Measurements from ENCODE around the gene CTIF.
"Not testable (repeated sequence)": the region's sequence is repeated elsewhere in the genome, so short reads cannot be mapped to it uniquely, and the experiment has no call there.

Gene CTIF

DNA sequence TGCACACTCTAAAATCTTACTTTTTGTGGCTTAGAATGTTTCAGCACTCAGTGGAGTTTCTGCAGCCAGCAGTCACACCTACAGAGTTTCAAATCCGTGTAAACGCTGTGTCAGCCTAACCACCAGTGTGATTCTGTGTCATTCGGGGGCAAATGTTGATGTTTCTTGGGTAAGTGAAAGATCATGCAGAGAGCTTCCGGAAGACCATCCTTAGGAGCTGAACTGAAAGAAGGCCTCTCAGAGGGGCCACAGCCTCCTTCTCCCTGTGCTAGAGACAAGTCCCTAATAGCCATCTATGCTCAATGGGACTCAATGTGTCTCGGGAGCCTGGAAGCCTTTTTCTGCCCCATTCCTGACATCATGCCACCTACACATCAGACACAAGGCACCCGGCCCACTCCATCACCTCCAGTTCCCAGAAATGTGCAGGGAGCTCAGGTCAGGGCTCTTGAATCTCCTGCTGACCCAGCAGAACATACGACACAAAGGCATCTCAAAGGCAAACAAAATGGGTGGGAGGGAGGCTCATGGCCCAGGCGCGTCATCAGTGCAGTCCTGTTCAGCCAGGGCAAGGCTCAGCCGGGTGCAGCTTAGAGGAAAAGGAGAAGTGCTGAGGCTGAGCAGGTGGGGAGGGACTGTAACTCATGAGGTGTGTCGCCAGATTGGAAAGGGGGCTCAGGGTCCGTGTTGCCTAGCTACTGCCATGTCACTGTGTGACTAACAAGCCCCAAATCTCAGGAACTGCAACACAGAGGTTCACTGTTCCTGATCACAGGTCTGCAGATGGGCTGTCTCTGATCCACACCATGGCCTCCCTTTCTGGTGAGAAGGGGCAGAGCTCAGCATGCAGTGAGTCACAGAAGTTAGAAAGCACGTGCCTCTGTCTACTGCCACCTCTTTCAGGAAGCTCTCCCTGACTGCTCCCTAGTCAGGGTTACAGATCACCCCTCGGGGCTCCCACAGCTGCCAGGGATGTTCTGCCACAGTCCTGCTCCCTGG is 329.9 kb downstream of the CTIF start:
- DNase-seq (ENCODE audit: low read depth) = no peak

DNA sequence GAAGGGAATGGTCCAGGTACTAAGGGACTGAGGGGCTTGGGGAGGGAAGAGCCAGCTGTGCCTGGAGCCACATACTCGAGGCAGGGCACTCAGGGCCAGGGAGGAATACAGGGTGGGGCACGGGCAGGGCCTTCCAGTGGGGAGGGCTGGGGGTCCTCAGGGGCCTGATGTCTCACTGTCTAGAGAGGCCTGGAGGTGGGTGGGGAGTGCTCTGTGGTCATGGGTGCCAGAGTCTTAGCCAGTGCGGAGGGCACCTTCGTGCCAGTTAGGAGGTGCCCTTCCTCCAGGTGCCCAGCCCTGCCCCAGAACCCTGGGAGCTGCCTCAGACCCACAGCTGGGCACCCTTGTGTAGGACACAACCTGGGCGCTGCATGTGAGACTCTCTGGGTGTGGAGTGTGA is 330.8 kb downstream of the CTIF start:
- DNase-seq (ENCODE audit: low read depth) = no peak

DNA sequence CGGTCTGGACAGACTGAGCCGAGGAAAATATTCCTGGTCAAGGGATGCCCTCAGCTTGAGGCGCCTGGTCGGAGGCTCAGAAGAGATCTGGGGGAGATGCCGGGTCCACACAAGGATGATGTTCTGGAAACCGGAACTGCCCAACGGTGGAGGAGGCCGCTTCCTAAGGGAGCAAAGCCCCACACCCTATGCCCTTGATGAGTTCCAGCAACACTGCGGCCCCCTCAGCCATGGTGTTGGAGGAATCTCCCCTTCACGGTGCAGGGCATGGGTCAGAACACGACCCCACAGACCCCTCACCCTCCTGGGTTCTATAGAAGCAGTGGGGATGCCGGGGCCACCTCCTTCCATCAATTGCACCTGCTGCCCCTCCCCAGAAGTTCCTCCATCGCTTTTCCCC is 332.1 kb downstream of the CTIF start:
- not testable (repeated sequence) for DNase-seq (ENCODE audit: low read depth)

DNA sequence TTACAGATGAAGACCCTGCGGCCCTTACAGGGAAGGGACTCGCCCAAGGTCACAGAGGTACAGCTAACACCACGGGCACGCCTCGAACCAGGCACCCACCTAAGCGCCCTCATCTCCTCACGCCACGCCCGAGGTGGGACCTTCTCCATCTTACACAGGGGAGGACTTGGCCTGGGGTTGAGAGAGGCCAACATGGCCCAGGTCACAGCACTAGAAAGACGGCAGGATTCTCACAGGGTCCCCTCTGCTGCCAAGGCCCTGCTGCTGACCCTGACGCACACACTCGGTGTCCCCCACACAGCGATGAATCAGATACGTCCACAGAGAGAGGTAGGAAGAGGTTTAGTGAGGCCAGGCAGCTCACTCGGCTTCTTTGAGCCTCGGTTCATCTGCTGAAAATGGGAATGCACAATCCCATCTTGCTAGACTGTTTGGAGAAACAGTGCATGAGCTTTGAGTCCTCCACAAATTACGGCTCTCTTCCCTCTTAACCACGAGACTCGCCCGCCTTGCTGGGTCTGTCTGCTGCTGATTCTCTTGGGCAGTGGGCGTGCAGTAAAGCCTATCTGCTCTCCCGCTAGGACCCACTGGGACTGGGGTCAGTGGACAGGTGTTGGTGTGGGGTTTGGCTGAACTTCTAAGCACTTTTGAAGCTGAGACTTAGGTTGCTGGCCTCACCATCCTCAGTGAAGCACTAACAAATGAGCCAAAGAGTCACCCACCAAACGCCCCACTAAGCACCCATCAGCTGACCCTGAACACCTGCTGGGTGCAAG is 332.7 kb downstream of the CTIF start:
- no peak for DNase-seq (ENCODE audit: low read depth)

DNA sequence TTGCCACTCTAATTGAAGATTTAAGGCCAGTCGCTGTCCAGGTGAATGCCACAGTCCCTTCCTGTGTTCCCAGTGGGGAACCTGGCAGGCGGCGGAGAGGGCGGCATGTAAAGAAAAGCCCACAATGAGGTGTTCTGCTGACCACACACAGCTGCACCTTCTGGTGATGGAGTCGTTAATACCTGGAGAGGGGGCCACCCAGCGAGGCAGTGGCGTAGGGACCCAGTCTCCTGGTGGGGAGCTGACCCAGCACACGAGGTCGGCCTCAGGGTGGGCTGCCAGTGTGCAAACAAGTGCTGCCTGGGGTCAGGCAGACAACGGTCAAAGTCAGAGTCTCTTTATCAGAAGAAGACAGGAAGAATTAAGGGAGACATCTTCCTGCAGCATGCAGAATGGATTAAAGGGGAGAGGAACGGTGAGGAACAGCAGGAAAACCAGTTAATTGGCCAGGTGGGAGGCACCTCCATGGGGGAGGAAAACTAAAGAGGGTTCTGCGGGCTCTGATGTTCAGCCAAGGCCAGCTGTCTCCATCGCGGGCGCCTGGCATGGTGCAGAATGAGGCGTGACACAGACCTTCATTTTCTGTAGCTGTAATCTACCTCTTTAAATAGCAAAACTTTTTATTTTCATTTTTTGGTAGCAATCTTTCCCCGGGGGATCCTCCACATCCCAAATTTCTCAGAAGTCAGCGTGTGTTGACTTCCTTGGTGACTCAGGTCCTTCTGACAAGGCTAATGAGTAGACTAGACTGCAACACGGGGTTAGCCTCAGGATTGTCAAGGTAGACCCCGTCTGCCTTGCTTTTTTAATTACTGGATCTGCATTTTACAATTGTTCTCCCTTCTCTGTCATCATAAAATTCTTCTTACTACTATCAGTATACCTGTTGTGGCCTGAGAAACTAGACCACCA is 333.7 kb downstream of the CTIF start:
- DNase-seq (ENCODE audit: low read depth) = no peak

DNA sequence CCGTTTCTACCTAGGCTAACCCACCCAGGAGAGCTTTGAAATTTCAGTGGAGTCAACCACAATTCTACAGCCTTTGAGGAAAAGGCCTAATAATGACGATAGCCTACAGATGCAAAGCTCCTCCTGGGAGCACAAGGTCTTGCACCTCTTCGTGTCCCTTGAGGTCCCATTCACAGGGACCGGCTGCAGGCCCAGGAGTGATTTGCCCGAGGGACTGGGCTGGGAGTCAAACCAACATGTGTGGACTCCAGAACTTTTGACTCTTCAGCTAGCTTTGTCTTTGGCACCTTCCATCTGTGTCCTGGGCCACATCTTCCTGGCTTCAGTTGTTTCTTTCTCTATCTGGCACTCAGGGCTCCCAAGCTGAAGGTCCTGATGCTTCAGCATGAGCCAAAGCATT is 335.4 kb downstream of the CTIF start:
- no peak for DNase-seq (ENCODE audit: low read depth)

DNA sequence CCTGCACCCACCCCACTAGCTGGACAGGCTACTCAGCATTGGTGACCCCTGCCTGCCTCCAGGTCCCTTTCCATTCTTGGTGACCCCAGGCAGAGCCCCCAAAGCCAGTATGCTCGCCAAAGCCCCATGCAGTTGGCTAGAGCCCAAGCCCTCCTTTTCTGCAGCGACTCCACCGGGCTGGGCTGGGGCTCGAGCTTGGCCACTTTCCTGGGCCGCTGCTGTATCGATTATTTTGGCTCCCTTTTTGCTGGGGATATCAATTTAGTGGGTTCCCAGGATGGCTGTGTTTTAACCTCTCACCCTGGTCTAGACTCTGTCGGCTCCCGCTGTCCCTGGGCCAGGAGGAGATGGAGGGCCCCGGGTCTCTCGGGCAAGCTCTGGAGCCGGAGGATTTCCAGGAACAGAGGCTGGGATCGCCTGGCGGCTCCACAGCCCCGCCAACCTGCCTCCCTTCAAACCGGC is 335.9 kb downstream of the CTIF start:
- no peak for DNase-seq (ENCODE audit: low read depth)

DNA sequence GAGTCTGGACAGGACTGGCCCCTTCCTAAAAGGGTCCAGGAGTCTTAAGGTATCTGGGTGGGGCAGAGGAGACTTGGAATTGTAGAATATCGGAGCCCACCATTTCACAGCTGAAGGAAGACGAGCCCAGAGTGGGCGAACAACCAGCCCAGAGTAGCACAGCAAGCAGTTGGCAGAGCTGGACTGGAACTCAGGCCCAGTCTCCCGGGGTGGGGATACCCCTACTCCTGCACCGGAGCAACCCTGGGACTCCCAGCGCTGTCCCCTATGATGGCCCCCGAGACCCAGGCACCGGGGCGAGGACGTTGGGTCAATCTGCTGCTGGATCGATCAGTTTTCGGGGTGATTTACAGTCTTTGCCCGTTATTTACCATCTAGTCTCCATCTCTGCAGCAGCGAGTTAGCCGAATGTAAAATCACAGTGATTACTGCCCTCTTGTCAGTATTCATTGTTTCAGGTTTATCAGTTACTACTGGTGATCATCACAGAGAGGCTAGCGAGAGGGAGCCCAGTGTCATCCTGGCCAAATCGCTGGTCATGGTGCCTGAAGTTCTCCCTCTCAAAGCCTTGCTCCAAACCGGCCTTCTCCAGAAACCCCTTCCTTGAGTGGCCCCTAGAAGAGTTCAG is 336.6 kb downstream of the CTIF start:
- DNase-seq (ENCODE audit: low read depth) = no peak

DNA sequence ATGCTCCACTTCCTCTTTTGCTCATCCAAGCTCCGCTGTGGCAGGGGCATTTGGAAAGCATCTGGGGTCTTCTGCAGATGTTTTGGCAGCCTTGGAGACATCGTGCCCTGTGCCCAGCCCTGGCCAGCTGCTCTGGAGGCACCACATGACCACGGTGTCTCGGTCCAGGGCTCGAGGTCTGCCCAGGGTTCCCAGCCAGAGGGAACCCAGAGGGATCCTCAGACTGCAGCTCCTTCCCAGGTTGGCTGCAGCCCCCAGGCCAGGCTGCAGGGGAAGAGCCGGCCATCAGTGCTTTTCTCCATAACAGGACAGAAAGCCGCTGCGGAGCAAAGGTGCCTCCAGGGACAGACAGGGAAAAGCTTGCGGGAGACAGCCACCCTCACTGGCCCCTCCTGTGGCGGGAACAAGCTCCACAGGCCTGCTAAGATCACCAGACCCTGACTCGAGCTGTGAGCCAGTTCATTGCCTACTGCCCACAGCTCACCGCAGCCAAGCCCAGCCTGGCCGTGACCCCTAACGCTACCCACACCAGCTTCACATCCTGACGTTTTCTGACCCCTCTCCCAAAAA is 337.2 kb downstream of the CTIF start:
- no peak for DNase-seq (ENCODE audit: low read depth)

DNA sequence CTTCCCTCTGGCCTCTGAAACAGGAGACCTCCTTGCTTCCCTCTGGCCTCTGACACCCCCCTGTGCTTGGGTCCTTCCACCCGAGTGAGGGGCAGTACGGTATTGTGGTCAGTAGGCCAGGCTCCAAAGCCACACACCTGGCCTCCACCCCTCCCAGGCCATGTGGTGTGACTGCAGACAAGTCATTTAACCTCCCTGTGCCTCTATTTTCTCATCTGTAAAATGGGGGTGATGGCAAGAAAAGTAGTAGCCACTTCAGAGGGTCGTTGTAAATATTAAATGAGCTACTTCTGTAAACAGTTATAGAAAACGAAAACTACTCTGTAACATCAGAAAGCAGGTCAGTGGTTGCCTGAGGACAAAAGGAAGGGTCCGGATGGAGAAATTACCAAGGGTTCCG is 337.8 kb downstream of the CTIF start:
- no peak for DNase-seq (ENCODE audit: low read depth)

DNA sequence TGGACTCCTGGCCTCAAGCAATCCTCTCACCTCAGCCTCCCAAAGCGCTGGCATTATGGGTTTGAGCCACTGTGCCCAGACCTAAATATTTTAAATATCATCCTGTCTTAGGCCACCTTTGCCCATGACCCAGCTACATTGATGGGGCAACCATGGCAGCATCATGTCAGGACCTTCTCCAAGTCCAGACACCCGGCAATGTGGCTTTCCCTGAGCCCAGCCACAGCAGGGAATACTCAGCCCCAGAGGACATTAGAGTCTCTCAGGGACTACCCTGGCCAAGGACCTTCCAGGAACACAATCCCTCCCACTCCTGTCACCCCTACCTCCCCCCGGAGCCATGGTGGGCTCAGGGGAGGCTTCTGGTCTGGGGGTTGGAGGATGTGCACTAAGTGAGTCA is 339.1 kb downstream of the CTIF start:
- DNase-seq (ENCODE audit: low read depth) = no peak

DNA sequence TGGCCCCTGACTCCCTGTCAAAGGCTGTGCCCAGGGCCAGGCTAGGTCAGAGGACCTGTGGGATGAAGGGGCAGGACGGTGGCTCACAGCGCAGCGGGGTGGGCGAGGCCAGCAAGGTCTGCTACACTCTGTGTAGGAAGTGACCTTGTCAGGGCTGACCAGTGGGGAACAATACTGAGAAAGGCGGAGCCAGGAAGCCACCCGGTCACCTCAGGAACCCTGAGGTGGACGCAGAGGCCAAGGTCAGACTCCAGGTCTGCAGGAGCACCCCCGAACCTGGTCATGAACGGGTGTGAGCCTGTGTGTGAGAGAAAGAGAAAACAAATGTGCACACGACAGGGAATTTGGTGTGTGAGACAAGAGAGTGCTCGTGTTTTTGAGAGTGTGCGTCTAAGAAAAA is 339.6 kb downstream of the CTIF start:
- no peak for DNase-seq (ENCODE audit: low read depth)

DNA sequence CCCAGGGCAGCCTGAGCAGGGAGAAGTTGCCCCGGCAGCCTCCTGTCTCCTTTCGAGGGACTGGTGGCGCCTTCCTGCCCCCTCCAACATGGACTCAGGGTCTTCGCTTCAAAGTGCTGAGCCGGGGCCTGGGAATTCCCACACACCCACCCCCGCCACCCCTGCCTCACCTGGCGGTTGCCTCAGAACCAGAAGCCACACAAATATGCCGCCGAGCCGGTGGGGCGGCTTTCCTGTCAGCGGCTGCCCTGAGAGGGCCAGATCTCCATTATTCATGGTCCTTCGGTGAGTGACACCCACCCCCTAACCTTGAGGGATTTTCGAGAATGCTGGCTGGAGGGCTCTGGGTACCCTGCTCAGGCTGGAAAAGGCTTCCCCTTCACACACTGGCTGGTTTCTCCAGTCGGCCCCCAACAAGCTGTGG is 340.2 kb downstream of the CTIF start:
- no peak for DNase-seq (ENCODE audit: low read depth)

DNA sequence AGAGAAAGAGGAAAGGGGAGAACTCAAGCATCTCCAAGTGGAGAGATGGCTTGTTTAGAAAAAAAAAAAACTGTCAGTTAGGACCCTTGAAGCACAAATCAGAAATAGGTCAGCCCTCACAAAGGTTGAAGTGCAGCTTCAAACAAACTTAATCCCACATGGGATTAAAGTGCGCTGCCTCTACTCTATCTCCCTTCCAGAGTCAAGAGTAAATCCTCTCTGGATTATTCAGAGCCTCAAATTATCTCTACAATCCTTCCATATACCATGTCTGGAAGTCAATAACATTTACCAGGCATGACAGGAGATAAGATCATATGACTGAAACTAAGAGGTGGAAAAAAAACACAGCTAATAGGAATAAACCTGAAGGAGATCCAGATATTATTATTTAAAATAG is 342.1 kb downstream of the CTIF start:
- DNase-seq (ENCODE audit: low read depth) = no peak

DNA sequence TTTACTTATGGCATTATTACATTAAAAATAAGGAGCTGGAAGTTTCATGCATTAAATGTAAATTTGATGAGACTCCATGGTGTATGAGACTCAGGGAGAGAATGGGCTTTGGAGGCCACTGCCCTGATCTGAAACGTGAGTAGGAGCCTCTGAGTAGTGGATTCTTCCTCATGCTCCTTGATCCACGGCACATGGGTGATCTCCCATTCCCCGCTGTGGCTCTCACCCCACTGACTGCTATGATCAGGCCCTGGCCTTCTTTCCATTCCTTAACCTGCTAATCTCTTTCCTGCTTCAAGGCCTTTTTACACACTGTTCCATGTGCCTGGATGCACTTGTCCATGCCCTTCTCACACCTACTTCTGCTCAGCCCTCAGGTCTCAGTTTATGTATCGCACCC is 343.5 kb downstream of the CTIF start:
- no peak for DNase-seq (ENCODE audit: low read depth)

DNA sequence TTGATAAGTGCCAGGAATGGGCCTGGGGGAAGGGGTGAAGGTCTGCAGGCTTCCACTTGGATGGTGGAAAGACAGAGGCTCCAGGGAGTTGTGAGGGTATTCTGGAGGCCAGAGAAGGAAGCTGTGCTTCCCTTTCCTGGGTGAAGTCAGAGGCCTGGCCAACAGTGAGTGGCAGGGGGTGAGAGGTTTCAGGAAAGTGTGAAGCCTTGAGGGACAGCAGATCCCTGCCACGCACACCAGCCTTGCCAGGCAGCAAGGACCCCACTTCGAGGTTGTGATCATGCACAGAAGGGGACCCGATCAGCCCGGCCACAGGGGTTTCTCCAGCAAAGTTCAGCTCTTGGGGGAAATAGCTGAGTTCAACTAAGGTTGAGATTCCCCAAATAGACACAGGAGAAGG is 345.5 kb downstream of the CTIF start:
- no peak for DNase-seq (ENCODE audit: low read depth)

DNA sequence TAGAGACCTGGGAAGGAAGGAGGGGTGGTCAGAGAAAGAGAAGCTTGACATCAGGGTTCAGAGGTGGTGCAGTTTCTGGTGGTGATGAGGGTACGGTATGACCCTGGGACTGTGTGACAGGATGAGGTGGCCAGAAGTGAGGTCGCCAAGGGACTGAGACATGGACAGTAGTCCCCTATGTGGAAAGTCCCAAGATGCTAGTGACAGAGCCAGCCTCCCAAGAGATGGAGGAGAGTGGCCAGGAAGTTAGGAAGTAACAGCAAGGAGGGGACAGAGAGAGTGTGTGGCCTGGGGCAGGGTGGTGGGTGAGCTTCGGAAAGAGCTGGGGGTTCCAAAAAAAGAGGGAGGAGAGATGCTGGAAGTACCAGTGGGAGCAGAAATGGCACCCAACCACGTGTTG is 345.9 kb downstream of the CTIF start:
- no peak for DNase-seq (ENCODE audit: low read depth)

DNA sequence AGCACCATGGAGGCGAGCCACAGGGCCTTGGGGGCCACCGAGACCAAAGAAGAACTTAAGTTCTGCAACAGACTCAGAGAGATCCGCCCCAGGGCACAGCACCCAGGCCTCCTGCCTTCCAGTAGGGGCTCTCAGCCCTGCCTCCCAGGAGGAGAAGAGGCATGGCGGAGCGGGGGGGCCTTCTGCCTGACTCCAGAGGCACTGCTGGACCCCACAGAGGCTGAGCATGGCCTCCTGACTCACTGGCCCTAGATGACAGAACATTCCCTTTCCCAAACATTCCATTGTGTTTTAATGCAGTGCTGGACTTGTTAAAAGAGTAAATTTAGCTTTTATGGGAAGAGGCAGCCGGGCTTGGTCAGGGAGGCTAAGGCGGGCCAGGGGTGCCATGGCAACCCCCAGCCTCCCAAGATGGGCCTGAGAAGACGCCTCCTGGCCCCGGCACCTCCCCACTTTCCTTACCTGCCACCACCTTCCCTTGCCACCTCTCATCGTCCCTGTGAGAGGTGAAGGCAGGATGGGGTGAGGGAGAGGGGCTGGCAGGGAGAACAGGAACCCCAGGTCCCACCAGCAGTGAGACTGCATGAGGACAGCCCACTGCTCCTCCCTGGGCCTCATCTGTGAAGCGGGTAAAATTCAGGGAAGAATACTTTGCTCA is 346.6 kb downstream of the CTIF start:
- DNase-seq (ENCODE audit: low read depth) = no peak

DNA sequence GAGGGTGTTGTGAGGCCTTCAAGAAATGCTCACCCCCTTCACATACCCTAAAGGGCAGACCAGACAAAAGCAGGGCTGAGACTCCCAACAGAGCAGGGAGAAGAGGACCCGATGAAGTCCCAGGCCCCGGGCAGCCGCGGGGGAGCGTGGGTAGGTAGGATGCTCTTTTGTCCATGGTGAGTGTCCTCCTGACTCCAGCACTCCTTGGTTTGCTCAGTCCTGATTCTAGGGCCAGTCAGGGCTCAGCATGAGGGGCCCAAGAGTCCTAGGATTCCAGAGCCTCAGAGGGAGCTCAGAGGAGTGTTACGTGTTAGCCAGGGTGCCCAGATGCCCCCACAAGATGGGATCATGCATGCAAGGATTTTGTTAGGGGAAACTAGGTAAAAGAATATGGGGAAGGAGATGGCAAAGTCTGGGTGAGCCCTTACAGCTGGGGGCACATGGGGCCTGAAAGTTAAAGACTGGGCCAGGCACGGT is 347.1 kb downstream of the CTIF start:
- DNase-seq (ENCODE audit: low read depth) = no peak

DNA sequence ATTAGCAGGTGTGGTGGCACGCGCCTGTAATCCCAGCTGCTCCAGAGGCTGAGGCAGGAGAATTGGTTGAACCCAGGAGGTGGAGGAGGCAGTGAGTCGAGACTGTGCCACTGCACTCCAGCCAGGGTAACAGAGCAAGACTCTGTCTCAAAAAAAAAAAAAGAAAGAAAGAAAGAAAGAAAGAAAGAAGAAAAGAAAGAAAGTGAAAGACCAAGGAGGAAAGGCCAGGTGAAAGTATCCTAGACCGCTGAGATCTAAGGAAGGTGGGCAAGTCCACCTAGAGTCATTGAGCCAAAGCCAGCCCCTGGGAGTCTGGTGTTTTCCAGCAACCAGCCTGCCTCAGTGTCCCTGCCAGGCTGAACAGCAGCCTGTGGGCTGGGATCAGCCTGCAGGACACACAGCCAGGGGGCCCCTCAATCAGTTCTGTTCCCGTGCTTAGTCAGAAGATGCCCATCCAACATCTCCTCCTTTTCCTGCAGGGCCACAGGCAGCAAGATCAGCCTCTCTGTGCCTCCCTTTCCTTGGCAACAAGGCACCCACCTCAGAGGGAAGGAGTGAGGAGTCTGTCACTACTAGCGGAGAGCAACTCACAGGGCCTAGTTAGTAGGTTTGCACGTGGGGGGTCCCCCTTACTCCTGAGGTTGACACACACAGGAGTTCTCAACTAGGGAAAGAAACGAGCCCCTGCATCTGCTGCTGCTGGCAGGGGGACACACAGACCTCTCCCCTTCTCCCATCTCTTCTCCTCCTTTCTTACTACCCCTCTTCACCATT is 347.9 kb downstream of the CTIF start:
- no peak for DNase-seq (ENCODE audit: low read depth)
